ENCODE data around the gene PFKFB3.

PFKFB3 gene

DNA sequence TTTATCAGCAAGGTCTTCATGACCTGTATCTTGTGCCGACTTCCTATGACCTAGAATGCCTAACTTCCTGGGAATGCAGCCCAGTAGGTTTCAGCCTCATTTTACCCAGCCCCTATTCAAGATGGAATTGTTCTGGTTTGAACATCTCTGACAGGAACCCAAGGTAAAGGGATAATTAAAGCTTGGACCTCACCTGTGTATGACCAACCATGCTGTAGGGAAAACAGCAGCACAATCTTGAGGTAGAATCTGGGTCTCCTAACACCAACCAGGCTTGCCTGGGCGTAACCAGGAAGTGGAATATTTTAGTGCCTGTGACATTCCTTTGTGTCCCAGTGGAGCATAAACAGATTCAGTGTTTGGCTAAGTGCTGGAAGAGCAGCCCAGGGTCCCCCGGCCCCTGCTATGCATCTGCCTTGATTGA is 94.1 kb downstream of the PFKFB3 start:
- Mint-ChIP-seq H3K4me3 (no peak overlapping the region), H3K27me3 (ENCODE audit: low read depth) (no peaks in the 10 kb centered on the region), H3K4me1 (peaks cover 43% of the 10 kb centered on the region), H3K36me3 (ENCODE audit: low read depth) (peaks cover 4% of the 10 kb centered on the region), H3K27ac (peak overlapping the region in 2 of 3 experiments; percentile 74 to 85), H3K9me3 (peaks cover 13% of the 10 kb centered on the region)
- TF ChIP-seq, protein P1, sequence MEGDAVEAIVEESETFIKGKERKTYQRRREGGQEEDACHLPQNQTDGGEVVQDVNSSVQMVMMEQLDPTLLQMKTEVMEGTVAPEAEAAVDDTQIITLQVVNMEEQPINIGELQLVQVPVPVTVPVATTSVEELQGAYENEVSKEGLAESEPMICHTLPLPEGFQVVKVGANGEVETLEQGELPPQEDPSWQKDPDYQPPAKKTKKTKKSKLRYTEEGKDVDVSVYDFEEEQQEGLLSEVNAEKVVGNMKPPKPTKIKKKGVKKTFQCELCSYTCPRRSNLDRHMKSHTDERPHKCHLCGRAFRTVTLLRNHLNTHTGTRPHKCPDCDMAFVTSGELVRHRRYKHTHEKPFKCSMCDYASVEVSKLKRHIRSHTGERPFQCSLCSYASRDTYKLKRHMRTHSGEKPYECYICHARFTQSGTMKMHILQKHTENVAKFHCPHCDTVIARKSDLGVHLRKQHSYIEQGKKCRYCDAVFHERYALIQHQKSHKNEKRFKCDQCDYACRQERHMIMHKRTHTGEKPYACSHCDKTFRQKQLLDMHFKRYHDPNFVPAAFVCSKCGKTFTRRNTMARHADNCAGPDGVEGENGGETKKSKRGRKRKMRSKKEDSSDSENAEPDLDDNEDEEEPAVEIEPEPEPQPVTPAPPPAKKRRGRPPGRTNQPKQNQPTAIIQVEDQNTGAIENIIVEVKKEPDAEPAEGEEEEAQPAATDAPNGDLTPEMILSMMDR (IDR thresholded peaks at IDR 0.05; ENCODE audit: unreplicated experiment in 3 of 3): no peak

DNA sequence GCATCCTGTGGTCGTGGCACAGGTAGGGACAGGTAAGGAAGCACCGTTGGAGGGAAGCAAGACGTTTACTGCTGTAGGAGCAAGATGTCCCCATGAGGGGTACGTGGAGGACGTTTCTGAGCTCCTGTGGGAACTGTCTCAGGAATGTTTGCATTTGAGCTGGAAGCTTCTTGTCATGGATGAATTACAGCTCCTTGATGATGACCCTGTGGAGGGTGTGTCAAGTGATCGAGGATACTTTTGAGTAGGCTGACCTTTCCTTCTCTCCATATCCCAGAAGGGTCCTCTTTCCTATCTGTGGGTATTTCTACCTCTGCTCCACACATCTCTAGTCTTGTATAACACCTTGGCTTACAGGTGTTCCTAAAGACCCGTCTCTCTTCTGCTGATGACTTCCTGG is 94.8 kb downstream of the PFKFB3 start:
- H3K4me3 Mint-ChIP-seq: no peak overlapping the region
- peak overlapping the region; percentile 55 to 85 (median 75) for H3K27ac Mint-ChIP-seq
- H3K9me3 Mint-ChIP-seq: peaks cover 13% of the 10 kb centered on the region
- peaks cover 42% of the 10 kb centered on the region for H3K4me1 Mint-ChIP-seq
- no peaks in the 10 kb centered on the region for H3K27me3 Mint-ChIP-seq (ENCODE audit: low read depth)
- H3K36me3 Mint-ChIP-seq (ENCODE audit: low read depth): peaks cover 4% of the 10 kb centered on the region
- TF ChIP-seq, protein P1 (IDR thresholded peaks at IDR 0.05; ENCODE audit: unreplicated experiment in 3 of 3): no peak

DNA sequence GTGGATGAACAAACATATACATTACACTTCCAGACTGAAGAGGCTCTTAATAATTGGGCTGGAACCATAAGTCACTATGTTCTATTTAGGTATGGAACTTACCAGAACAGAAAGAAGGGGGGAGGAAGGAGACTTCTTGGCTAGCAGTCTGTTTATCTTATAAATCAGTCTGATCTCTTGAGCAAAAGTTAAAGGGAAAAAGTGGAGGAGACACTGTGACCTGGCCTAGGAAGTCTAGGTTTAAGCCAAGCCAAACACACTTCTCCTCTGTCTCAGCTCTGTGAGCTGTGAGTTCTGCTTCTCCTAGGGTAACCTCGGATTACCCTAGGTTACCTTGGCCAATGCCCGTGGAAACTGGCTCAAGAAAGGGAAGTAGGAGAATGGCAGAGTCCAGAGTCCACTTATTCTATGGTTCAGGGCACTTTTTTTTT is 95.2 kb downstream of the PFKFB3 start:
- Mint-ChIP-seq H3K9me3 (peaks cover 13% of the 10 kb centered on the region), H3K4me1 (peaks cover 42% of the 10 kb centered on the region), H3K4me3 (no peak overlapping the region), H3K36me3 (ENCODE audit: low read depth) (peaks cover 4% of the 10 kb centered on the region), H3K27me3 (ENCODE audit: low read depth) (no peaks in the 10 kb centered on the region), H3K27ac (peak overlapping the region; percentile 55 to 75 (median 74))
- TF ChIP-seq, protein P1 (IDR thresholded peaks at IDR 0.05; ENCODE audit: unreplicated experiment in 3 of 3): no peak

DNA sequence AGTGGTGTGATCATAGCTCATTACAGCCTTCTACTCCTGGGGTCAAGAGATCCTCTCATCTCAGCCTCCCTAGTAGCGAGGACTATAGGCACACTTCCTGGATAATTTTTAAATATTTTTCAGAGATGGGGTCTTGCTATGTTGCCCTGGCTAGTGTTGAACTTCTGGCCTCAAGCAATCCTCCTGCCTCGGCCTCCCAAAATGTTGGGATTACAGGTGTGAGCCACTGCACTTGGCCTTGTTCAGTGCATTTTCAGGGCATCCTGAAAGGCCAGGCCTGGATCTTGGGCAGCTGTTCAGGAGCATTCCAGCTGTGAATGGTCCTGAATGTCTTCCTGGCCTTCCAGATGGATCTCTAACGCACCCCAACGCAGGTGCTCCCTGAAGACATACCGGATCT is 95.7 kb downstream of the PFKFB3 start:
- peaks cover 13% of the 10 kb centered on the region for H3K9me3 Mint-ChIP-seq
- H3K27me3 Mint-ChIP-seq (ENCODE audit: low read depth): no peaks in the 10 kb centered on the region
- H3K4me3 Mint-ChIP-seq: no peak overlapping the region
- peaks cover 44% of the 10 kb centered on the region for H3K4me1 Mint-ChIP-seq
- peak overlapping the region in 1 of 3 experiments; percentile 55 for H3K27ac Mint-ChIP-seq
- TF ChIP-seq, protein P1 (IDR thresholded peaks at IDR 0.05; ENCODE audit: unreplicated experiment in 3 of 3): no peak
- peaks cover 4% of the 10 kb centered on the region for H3K36me3 Mint-ChIP-seq (ENCODE audit: low read depth)

DNA sequence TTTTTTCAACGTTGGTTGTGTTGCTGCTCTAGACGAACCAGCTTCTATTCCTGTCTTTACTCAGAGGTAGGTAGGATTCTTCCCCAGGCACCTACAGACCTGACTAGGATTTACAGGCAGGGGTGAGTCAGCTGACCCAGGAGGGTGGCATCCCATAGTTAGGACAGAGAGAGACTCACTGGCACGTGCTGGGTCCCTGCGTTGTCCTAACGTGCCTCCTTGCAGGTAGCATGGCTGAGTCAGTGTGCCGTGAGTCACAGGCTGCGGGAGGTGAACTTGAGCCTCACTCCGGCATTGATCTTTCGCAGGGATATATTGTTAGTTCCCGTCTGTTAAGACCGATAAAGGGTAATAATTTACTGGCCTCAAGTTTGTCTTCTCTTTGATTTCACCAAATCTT is 96.5 kb downstream of the PFKFB3 start:
- H3K27ac Mint-ChIP-seq: peak overlapping the region in 1 of 3 experiments; percentile 37
- no peaks in the 10 kb centered on the region for H3K27me3 Mint-ChIP-seq (ENCODE audit: low read depth)
- TF ChIP-seq, protein P1 (IDR thresholded peaks at IDR 0.05; ENCODE audit: unreplicated experiment in 3 of 3): no peak
- no peak overlapping the region for H3K4me3 Mint-ChIP-seq
- H3K9me3 Mint-ChIP-seq: peaks cover 8% of the 10 kb centered on the region
- peaks cover 44% of the 10 kb centered on the region for H3K4me1 Mint-ChIP-seq
- H3K36me3 Mint-ChIP-seq (ENCODE audit: low read depth): peaks cover 1% of the 10 kb centered on the region

DNA sequence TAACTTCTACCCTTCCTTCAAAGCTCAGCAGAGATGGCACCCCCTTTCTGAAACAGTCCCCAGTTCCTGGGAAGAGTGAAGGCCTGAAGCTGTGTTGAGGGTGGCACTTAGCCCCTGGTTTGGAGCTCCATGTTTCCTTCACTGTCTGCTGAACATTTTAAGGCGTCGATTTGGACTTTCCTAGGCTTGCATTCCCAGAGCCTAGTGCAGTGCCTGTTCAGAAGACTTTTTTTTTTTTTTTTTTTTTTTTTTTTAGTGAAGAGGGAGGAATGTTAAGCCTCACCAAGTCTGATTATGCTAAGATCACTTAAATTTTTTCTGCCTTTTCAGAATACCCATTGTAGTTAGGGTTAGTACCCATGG is 97.0 kb downstream of the PFKFB3 start:
- Mint-ChIP-seq H3K4me3 (no peak overlapping the region), H3K4me1 (peaks cover 44% of the 10 kb centered on the region), H3K36me3 (ENCODE audit: low read depth) (no peaks in the 10 kb centered on the region), H3K27me3 (ENCODE audit: low read depth) (no peaks in the 10 kb centered on the region), H3K9me3 (peaks cover 3% of the 10 kb centered on the region), H3K27ac (peak overlapping the region; percentile 69 to 80 (median 72))
- TF ChIP-seq, protein P1 (IDR thresholded peaks at IDR 0.05; ENCODE audit: unreplicated experiment in 3 of 3): no peak
